ENCODE results near the gene CMSS1.
"Not testable (repeated sequence)": the region's sequence is repeated elsewhere in the genome, so short reads cannot be mapped to it uniquely, and the experiment has no call there.

The CMSS1 gene

DNA sequence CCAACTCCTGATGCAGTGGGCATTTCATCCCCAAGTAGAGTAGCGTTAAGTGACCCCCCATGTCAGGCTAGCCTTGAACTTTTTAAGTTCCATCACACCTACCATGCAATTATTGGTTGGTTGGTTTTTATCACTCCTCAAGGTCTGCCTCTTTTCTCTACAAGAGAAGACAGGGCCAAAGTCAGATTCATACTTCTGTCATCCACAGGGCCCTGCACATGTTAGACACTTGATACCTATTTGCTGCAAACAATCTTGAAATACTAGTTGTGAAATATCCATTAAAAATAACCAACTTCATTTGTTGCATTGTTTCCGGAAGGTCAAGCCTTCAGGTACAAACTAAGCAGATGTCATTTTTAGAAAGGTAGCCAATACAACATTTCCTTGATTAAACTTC, 1.2 kb downstream of the CMSS1 start:
- DNase-seq (ENCODE audit: low read depth) = no peak

DNA sequence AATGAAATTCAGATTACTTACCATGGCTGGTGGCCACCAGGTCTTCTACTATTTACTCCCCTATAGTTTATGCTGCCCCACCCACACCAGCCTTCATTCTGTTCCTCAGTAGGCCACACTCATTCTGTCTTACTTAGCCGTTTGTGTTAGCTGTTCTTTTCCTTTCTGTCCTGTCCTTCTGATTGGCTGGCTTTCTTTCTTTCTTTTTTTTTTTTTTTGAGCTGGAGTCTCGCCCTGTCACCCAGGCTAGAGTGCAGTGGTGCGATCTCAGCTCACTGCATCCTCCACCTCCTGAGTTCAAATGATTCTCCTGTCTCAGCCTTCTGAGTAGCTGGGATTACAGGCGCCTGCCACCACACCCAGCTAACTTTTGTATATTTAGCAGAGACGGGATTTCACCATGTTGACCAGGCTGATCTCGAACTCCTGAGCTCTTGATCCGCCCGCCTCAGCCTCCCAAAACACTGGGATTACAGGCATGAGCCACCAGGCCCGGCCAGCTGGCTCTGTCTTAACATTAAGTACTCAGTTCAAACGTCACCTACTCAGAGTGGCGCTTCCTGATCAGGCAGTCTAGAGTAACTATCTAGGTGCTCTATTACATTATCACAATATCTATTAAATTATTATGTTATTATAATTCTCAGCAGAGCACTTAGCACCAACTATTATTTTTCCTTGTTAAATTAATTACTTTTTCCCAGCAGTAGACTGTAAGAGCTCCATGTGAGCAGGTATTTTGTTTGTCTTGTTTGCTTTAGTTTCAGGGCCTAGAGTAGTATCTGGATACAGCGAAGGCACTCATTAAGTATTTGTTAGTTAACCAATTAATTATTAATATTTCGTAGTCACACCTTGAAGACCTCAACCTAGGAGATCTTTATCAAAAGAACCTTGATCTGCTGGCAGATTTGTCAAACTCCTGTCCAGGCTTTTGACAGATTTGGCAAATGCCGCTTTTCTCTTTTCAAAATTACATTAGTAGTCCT, 6.4 kb downstream of the CMSS1 start:
- no peak for DNase-seq (ENCODE audit: low read depth)

- DNase-seq (ENCODE audit: low read depth) = no peak
Measured at GRCh38 chr3:99825004-99825640, 7.5 kb downstream of the CMSS1 start.

GRCh38 chr3:99829844-99830243, 12.2 kb downstream of the CMSS1 start:
- no peak for DNase-seq (ENCODE audit: low read depth)

DNA sequence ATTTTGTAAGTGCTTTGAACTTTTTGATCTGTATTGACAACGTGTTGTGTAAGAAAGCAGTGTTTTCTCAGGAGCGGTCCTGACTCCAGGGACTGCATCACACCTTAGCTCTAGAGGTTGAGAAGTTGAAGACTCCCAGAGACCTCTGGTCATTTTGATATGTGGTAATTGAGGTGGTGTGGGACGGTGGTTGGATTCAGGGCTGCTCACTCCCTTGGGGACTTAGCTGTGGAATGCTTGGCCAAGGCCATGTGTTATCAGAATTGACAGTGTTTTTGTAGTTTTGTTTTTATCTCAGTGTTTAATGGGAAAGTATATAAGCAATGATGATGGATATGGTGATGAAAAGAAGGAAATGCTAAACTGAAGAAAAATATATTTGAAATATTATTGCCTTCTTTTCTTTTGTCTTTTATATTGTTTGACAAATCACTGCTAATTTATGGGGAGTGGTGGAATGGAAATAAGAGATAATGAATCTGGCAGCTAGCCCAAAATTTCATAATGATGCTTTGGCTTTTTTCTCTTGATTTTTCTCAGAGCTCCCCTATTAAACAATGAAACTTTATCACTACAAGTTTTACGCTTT, 16.0 kb downstream of the CMSS1 start:
- DNase-seq (ENCODE audit: low read depth) = no peak

DNA sequence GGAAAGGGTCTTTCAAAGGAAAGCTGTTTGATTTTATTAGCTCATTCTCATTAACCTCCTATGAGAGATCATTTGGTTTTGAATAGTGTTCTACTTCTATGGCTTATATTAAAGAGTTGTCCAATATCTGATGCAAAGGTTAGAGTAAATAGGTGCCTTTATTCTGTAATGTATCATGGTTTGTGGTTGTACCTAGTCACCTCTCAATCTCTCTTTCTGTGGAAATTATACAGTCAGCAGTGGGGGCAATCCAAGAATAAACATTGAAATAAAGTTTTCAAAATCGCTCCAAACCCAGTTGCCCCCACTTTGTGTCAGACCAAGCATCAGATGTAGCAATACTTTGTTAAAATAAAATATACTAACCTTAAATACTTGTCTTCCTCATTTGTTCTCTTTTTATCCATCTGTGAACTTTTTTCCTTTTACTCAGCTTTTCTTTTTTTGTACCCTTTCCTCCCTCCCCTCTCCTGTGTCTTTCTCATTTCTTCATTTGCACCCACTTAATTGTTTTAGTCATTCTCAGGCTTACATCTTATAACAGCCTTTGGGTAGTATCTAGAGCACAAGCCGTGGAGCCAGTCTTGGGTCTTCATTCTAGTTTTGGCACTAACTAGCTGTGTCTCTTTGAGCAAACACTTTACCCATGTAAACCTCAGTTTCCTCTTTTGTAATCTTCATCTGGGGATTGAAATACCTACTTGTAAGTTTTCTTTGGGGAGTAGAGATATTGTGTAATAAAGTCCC, 16.7 kb downstream of the CMSS1 start:
- no peak for DNase-seq (ENCODE audit: low read depth)

DNA sequence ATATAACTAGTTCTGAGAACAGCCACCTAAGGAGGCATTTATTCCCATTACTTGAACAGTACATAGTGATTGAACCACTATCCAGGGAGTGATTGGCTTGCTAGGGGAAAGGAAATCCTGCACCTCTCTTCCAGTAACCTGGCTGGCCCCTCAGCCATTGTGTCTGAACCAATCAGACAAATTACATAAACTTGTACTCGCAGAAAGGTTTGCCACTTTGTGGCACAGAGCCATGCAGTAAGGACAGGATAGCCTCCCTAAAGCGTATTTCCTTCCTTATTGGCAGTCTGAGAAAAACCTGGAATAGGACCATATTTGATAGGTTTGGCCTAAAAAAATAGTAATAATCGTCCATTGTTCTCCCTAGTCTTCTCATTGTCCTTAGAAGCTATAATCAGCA, 19.0 kb downstream of the CMSS1 start:
- DNase-seq (ENCODE audit: low read depth) = no peak

DNA sequence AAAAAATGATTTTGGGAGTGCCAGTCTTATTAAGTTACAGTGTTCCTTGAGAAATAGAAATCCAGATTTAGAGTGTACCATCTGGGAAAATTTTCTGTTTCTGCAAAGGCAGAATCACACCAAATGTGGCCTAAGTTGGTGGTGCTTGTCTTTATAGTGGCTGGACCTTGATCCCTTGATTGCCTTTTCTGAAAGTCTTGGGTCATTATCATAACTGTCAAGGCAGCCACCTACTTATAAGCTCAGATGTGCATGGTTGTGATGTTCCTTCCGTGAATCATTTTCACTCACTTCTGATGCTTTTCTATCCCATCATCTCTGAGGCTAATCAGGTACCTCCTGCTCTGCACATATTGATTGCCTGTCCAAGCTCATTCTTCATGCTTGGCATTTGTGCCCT, 20.1 kb downstream of the CMSS1 start:
- no peak for DNase-seq (ENCODE audit: low read depth)

DNA sequence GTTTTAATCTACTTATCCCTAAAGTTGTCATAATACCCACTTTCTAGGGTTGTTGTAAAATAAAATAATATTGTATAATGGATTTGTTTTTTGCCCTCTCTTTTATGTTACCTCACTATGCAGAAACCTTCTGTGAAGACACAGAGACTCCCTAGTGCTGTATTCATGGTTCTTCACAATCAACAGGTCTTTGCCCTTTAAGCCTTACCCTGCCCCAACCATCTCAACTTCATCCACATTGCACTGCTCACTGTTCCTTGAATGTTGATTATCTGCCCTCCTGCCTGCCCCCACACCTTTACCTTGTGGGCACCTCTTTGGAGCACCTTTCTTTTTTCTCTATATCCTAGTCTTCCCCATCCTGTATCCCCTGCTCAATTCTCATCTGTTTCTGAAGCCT, 21.1 kb downstream of the CMSS1 start:
- no peak for DNase-seq (ENCODE audit: low read depth)

GRCh38 chr3:99839613-99840012, 22.0 kb downstream of the CMSS1 start:
- DNase-seq (ENCODE audit: low read depth) = no peak

DNA sequence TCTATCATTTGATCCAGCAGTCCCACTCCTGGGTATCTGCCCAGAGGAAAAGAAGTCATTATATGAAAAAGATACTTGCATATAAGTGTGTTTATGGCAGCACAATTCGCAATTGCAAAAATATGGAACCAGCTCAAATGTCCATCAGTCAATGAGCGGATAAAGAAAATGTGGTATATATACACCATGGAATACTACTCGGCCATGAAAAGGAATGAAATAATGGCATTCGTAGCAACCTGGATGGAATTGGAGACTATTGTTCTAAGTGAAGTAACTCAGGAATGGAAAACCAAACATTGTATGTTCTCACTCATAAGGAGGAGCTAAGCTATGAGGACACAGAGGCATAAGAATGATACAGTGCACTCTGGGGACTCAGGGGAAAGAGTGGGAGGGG, 24.3 kb downstream of the CMSS1 start:
- DNase-seq (ENCODE audit: low read depth) = not testable (repeated sequence)

- no peak for DNase-seq (ENCODE audit: low read depth)
Measured at GRCh38 chr3:99842826-99843589, 25.3 kb downstream of the CMSS1 start.

GRCh38 chr3:99843590-99844258, 26.1 kb downstream of the CMSS1 start:
- DNase-seq (ENCODE audit: low read depth) = no peak

DNA sequence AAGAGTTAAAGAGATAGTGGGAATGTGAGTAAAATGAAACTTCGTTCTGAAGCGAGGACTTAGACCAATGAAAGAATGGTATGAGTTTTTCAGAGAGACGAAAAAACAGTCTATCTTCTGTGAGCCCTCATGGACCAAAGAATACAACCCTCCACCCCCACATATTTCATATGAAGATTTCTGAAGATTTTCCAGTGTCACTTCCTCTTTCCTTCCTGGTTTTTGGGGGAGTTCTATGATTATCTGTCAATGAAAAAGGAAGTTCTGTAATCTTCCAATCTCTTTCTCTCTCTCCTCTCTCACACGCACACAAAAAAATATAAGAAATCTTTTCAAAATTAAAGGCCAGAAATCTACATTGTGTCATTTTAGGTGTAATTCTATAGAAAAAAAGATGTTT, 27.7 kb downstream of the CMSS1 start:
- DNase-seq (ENCODE audit: low read depth) = no peak

DNA sequence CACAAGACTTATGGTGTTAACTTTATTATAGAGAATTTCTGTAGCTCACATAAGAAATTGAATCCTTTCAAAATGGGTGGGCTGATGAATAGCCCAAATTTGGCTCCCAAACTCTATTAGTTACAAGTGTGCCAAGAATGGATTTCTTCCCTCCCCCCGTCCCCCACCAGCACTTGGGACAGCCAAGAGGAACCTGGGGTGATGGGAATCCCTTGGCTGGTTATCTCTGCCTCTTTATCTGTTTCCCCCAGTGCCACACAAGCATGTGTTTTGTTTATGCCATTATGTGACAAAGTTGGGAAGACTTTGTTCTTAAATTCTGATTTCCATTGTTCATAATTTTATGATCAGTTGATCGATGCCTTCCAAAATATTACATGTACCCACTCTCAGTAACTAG, 28.3 kb downstream of the CMSS1 start:
- no peak for DNase-seq (ENCODE audit: low read depth)

- DNase-seq (ENCODE audit: low read depth) = no peak
Measured at GRCh38 chr3:99846477-99847160, 29.0 kb downstream of the CMSS1 start.

DNA sequence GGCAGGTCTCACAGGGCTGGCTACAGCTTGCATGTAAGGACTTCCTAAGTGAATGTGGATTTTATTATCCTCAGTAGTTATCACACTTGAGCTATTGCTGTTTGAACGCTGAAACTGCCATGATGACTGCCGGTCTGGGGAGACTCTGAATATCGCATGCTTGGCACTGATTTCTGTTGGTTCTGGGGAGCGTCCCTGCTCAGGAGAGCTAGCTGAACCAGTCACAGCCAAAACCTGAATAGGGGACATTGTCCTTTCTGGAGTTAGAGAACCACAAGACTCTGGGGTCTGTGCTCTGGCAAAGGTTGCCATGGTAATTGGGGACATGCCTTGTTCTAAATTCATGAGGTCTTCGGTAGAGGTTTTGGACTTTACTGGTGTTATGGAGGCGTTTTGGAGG, 30.8 kb downstream of the CMSS1 start:
- no peak for DNase-seq (ENCODE audit: low read depth)

- DNase-seq (ENCODE audit: low read depth) = no peak
Measured at GRCh38 chr3:99850608-99851007, 32.9 kb downstream of the CMSS1 start.

- no peak for DNase-seq (ENCODE audit: low read depth)
Measured at GRCh38 chr3:99851955-99852354, 34.3 kb downstream of the CMSS1 start.

DNA sequence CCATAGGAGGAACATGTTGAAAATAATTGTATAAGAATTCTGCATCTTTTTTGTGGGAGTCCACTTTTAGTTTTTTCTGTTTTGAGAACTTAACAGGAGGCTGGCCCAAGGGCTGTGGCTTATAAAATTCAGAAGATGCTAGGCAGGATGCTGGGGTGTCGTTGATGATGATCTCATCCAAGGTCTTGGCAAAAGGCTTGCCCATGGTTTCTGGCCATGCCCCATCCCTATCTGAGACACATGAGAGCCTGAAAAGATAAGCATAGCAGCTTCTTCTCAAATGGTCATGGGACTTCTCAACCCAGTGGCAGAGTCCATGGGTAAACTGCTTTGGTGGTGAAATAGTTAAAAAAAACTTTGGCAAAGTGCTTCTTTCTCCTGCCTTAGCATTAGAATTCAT, 35.2 kb downstream of the CMSS1 start:
- no peak for DNase-seq (ENCODE audit: low read depth)

All from stimulated activated CD4-positive, alpha-beta T cell treated with anti-CD3 and anti-CD28 coated beads, Interleukin-2, amount 100 ng/mL, for 4 hours (primary cell).